Activated T-helper 2 cell treated with anti-CD3 and anti-CD28 coated beads, Interferon-gamma antibody, Interleukin-2, Interleukin-4, amounts not matched to agents 10 μg/mL and 5 μg/mL and 100 μg/mL, durations not matched to agents 14 hours and 24 hours and 36 hours (primary cell): ENCODE measurements around the gene CD300LF. TPM values are rescaled to one million over a fixed set of nuclear protein-coding genes. Genes with fewer than 3 reads are reported as not detected.

Source experiments
- DNase-seq: peaks from one replicate; pipeline ENCODE4 v3.0.0; 2021; ENCODE audit warnings: low spot score
- H3K27ac Mint-ChIP-seq: one replicate; pipeline ENCODE4 v1.8.0; 2021; ENCODE audit warnings: mixed read lengths
- H3K27me3 Mint-ChIP-seq: one replicate; pipeline ENCODE4 v1.8.0; 2021; ENCODE audit warnings: low read depth, mixed read lengths
- H3K36me3 Mint-ChIP-seq: one replicate; pipeline ENCODE4 v1.8.0; 2021; ENCODE audit warnings: low read depth, mixed read lengths
- H3K4me1 Mint-ChIP-seq: one replicate; pipeline ENCODE4 v1.8.0; 2021; ENCODE audit warnings: low read depth, mixed read lengths
- H3K4me3 Mint-ChIP-seq: one replicate; pipeline ENCODE4 v1.8.0; 2021; ENCODE audit warnings: low read depth, mild to moderate bottlenecking, moderate library complexity, mixed read lengths
- H3K9me3 Mint-ChIP-seq: one replicate; pipeline ENCODE4 v1.8.0; 2021; ENCODE audit warnings: mixed read lengths
- intact Hi-C: fragments of 100-400 bp; cut with micrococcal nuclease; formaldehyde crosslinking; loops from one replicate; pipeline ENCODE4 v1.15.1; 2023
- total RNA-seq: library from RNA; stranded (reverse); gene quantifications from 2 replicates; pipeline ENCODE4 v1.2.3, GENCODE V29; 2022

The CD300LF gene
- total RNA-seq, 1 donor from 2014 or later = not detected

GRCh38 chr17:74733365-74734122 is 20.8 kb upstream of the CD300LF start:
- Mint-ChIP-seq H3K4me3 (no peak overlapping the region), H3K9me3 (no peaks in the 10 kb centered on the region), H3K36me3 (no peaks in the 10 kb centered on the region), H3K4me1 (peaks cover 20% of the 10 kb centered on the region), H3K27me3 (peaks cover 9% of the 10 kb centered on the region), H3K27ac (no peak overlapping the region)
- DNase-seq = no peak
- intact Hi-C loops = no loop called here

DNA sequence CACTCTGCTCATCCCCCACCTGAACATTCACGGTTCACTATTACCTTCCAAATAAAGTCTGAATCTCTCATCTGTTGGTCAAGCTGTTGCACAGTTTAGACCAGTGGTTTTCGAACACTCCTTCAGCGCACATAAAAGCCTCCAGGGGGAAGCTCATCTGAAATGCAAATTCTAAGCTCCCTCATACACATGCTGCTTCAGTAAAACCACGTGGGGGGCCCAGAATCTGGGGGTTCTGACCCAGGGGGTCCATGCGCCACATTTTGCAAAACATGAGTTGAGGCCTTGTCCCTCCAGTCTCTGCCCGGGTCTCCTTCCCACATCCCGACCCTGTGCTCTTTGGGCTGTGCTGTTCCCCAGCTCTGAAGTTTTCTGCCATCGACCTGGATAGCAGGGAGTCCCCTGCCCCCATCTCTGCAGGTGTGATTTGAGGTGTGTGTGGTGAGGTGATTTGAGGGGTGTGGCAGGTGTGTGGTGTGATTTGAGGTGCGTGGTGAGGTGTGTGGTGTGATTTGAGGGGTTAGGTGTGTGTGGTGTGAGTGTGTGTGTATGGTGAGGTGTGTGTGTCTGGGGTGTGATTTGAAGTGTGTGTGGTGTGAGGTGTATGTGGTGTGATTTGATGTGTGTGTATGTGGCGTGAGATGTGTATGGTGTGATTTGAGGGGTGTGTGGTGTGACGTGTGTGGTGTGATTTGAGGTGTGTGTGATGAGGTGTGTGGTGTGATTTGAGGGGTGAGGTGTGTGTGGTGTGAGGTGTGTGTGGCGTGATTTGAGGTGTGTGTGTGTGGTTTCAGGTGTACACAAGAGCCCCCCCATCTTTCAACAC is 19.5 kb upstream of the CD300LF start:
- H3K4me3 Mint-ChIP-seq = no peak overlapping the region
- H3K27ac Mint-ChIP-seq = no peak overlapping the region
- peaks cover 9% of the 10 kb centered on the region for H3K27me3 Mint-ChIP-seq
- no peaks in the 10 kb centered on the region for H3K36me3 Mint-ChIP-seq
- H3K4me1 Mint-ChIP-seq = peaks cover 13% of the 10 kb centered on the region
- DNase-seq = no peak
- intact Hi-C loops = no loop called here
- no peaks in the 10 kb centered on the region for H3K9me3 Mint-ChIP-seq

GRCh38 chr17:74731347-74731605 is 18.6 kb upstream of the CD300LF start:
- Mint-ChIP-seq H3K27ac (no peak overlapping the region), H3K36me3 (no peaks in the 10 kb centered on the region), H3K4me3 (no peak overlapping the region), H3K27me3 (peaks cover 8% of the 10 kb centered on the region), H3K9me3 (no peaks in the 10 kb centered on the region), H3K4me1 (peaks cover 11% of the 10 kb centered on the region)
- DNase-seq = no peak
- intact Hi-C loops = no loop called here

- H3K9me3 Mint-ChIP-seq = no peaks in the 10 kb centered on the region
- peak; percentile 54 for DNase-seq
- peaks cover 9% of the 10 kb centered on the region for H3K4me1 Mint-ChIP-seq
- H3K27me3 Mint-ChIP-seq = peaks cover 6% of the 10 kb centered on the region
- no peak overlapping the region for H3K4me3 Mint-ChIP-seq
- intact Hi-C loops = no loop called here
- no peak overlapping the region for H3K27ac Mint-ChIP-seq
- H3K36me3 Mint-ChIP-seq = no peaks in the 10 kb centered on the region
Measured at GRCh38 chr17:74730491-74731346, 18.0 kb upstream of the CD300LF start.

DNA sequence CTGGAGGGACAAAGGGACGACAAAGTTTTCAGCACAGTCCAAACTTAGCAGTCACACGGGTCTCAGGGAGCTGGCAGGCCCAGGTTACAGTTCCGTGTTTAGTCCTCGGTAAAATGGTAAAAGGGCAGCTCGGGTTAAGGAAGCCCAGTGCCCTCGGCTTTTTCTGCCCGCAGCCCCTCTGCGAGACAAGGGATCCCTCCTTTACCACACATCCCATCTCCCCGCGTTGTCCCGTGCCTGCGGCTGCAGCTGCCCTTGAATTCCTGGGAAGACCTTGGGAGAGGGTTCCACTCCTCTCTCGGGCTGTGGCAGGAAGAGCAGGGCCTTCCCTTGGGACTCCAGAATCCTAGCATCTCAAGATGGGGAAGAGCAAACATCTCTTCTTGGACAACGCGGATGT is 17.1 kb upstream of the CD300LF start:
- no peak overlapping the region for H3K4me3 Mint-ChIP-seq
- no peaks in the 10 kb centered on the region for H3K9me3 Mint-ChIP-seq
- H3K36me3 Mint-ChIP-seq = no peaks in the 10 kb centered on the region
- DNase-seq = no peak
- intact Hi-C loops = no loop called here
- H3K27ac Mint-ChIP-seq = no peak overlapping the region
- peaks cover 5% of the 10 kb centered on the region for H3K27me3 Mint-ChIP-seq
- peaks cover 9% of the 10 kb centered on the region for H3K4me1 Mint-ChIP-seq

DNA sequence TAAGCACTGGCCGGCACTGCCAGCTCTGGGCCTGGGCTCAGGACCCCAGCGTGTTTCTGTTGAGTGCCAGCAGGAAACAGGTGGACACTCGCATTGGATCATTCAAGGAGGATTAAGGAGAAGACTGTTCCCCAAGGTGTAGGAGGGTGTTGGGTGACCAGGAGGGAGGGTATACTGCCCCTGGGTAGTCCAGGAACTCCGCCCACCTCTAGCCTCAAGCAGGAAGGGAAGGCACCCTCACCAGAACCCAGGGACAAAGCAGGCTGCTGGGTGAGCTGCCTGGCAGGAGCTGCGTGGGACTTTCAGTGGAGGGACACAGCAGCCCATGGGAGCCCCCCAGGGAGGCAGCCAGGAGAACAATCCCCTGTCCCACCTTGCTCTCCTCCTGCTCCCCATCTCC is 16.6 kb upstream of the CD300LF start:
- DNase-seq = no peak

DNA sequence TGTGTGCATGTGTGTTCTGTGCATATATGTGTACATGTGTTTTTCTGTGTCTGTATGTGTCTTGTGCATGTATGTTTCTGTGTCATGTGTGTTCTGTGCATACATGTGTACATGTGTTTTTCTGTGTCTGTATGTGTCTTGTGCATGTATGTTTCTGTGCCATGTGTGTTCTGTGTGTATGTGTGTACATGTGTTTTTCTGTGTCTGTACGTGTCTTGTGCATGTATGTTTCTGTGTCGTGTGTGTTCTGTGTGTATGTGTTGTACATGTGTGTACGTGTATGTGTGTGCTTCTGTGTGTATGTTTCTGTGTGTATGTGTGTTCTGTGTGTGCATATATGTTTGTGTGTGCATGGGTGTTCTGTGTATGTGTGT is 16.0 kb upstream of the CD300LF start:
- H3K36me3 Mint-ChIP-seq = no peaks in the 10 kb centered on the region
- intact Hi-C loops = no loop called here
- DNase-seq = no peak
- H3K4me3 Mint-ChIP-seq = no peak overlapping the region
- no peaks in the 10 kb centered on the region for H3K9me3 Mint-ChIP-seq
- no peak overlapping the region for H3K27ac Mint-ChIP-seq
- peaks cover 8% of the 10 kb centered on the region for H3K27me3 Mint-ChIP-seq
- peaks cover 14% of the 10 kb centered on the region for H3K4me1 Mint-ChIP-seq

More for the DNA sequence above, 16.6 kb upstream of the CD300LF start:
- Mint-ChIP-seq H3K27ac (no peak overlapping the region), H3K36me3 (no peaks in the 10 kb centered on the region), H3K9me3 (no peaks in the 10 kb centered on the region), H3K4me1 (peaks cover 9% of the 10 kb centered on the region), H3K27me3 (peaks cover 5% of the 10 kb centered on the region), H3K4me3 (no peak overlapping the region)
- intact Hi-C loops = no loop called here

DNA sequence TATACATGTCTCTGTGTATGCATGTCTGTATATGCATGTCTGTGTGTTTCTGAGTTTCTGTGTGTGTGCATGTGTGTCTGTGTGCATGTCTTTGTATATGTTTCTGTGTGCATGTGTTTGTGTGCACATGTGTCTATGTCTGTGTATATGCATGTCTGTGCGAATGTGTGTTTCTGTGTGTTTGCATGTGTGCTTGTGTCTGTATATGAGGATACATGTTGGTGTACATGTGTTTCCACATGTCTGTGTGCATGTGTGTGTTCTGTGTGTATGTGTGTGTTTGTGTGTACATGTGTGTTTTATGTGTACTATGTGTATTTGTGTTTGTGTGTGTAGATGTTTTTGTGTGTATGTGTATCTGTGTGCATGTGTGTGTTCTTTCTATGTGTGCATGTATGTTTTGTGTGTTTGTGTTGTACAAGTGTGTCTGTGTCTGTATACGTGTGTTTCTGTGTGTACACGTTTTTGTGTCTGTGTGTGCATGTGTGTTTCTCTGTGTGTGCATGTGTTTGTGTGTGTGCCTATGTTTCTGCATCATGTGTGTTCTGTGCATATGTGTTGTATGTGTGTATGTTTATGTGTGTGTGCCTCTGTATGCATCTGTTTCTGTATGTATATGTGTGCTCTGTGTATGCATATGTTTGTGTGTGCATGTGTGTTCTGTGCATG is 15.4 kb upstream of the CD300LF start:
- intact Hi-C loops = no loop called here
- Mint-ChIP-seq H3K27ac (no peak overlapping the region), H3K4me3 (no peak overlapping the region), H3K4me1 (peaks cover 14% of the 10 kb centered on the region), H3K9me3 (no peaks in the 10 kb centered on the region), H3K36me3 (no peaks in the 10 kb centered on the region), H3K27me3 (peaks cover 8% of the 10 kb centered on the region)
- DNase-seq = no peak

DNA sequence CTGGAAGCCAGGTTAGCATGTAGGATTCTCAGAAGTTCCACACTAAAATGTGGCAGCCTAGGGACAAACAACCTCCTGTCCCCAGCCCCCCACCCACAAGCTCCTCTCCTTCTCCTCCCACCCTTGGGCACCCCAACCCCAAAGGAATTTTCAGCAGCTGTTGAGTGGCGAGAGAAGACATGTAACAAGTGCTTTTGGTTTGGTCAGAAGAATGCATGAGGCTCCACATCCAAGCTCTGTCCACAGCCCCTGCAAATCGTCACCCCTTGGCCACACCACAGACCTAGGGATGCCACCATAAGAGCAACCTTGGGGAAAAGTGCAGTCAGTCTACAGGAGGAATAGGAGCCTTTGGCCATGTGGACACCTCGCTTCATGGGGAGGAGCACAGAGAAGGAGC is 12.4 kb upstream of the CD300LF start:
- no peak for DNase-seq
- peaks cover 20% of the 10 kb centered on the region for H3K27me3 Mint-ChIP-seq
- peaks cover 5% of the 10 kb centered on the region for H3K4me1 Mint-ChIP-seq
- no peaks in the 10 kb centered on the region for H3K9me3 Mint-ChIP-seq
- no peak overlapping the region for H3K27ac Mint-ChIP-seq
- H3K4me3 Mint-ChIP-seq = no peak overlapping the region
- no peaks in the 10 kb centered on the region for H3K36me3 Mint-ChIP-seq
- intact Hi-C loops = no loop called here

DNA sequence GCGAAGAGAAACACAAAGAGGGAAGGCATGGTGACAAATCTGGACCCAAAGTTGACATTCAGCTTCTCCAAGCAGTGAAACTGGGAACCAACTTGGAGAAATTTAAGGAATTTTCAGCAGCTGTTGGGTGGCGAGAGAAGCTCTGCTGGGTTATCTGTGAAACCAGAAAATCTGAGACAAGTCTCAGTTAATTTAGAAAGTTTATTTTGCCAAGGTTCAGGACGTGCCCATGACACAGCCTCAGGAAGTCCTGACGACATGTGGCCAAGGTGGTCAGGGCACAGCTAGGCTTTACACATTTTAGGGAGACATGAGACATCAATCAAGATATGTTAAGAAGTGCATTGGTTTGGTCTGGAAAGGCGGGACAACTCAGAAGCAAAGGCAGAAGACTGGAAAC is 11.2 kb upstream of the CD300LF start:
- H3K4me3 Mint-ChIP-seq = no peak overlapping the region
- H3K27me3 Mint-ChIP-seq = peaks cover 20% of the 10 kb centered on the region
- no peaks in the 10 kb centered on the region for H3K36me3 Mint-ChIP-seq
- no peaks in the 10 kb centered on the region for H3K9me3 Mint-ChIP-seq
- peaks cover 5% of the 10 kb centered on the region for H3K4me1 Mint-ChIP-seq
- H3K27ac Mint-ChIP-seq = no peak overlapping the region
- intact Hi-C loops = no loop called here
- DNase-seq = no peak

DNA sequence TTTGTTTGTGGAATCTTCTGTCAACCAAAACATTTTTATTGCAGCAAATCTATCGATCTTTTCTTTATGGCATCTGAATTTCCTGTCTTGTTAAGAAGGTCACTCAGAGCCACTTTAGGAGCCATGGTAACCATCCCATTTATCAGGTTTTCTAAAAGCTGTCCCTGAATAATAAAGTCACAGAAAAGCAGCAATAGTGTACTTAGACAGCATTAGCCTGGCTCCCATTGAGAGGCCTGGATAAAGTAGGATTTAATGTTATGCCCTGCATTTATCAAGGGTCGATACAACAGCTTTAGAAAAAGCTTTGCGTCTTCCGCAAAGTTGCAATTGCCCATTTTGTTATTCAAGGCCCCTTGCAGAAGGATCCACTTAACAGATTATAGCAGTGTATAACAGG is 10.1 kb upstream of the CD300LF start:
- Mint-ChIP-seq H3K27me3 (peaks cover 25% of the 10 kb centered on the region), H3K36me3 (no peaks in the 10 kb centered on the region), H3K9me3 (no peaks in the 10 kb centered on the region), H3K4me3 (no peak overlapping the region), H3K27ac (no peak overlapping the region), H3K4me1 (peaks cover 5% of the 10 kb centered on the region)
- intact Hi-C loops = no loop called here
- no peak for DNase-seq

DNA sequence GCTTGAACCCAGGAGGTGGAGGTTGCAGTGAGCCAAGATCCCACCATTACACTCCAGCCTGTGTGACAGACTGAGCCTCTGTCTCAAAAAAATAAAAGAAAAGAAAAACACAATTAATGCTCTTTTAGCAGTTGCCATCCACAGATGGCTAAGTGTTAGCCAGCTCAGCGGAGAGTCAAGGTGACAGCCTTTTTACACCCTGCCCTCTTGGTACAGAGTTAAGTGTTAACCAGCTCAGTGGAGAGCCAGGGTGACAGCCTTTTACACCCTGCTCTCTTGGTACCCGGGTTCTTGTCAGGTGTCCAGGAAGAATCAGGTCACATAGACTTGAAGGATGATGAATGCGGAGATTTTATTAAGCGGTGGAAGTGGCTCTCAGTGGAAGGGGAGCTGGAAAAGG is 7.8 kb upstream of the CD300LF start:
- Mint-ChIP-seq H3K4me1 (peaks cover 5% of the 10 kb centered on the region), H3K9me3 (no peaks in the 10 kb centered on the region), H3K27me3 (peaks cover 33% of the 10 kb centered on the region), H3K27ac (no peak overlapping the region), H3K4me3 (no peak overlapping the region), H3K36me3 (no peaks in the 10 kb centered on the region)
- DNase-seq = no peak
- intact Hi-C loops = no loop called here
